Measurements from ENCODE around the gene ATG12.
"Not testable (repeated sequence)": the region's sequence is repeated elsewhere in the genome, so short reads cannot be mapped to it uniquely, and the experiment has no call there.

The ATG12 gene

DNA sequence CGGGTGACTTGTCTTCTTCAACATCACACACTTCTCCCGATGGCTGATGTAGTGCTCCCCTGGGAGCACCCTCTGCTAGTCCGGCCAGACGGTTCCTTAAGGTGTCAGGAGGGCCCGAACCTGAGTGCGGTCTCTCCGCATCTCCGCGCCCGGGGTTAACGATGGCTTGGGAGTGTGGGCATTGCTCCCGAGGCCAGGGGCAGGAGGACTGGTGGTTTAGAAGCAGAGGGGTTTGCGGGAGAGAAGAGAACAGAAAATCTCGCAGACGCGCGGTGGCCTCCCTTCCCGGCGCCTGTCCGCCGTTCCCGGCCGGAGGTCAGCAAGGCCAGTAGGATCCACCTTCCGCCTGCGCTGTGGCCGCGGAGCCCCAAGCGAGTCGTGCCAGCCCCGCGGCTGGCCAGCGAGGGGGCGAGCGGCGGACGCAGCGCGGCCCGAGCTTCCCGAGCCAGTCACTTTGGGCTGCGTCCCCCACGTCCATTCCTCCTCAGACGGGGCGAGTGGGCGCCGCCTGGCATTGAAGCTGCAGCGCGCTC lies 25.6 kb downstream of the ATG12 start:
- TF ChIP-seq, protein P1, sequence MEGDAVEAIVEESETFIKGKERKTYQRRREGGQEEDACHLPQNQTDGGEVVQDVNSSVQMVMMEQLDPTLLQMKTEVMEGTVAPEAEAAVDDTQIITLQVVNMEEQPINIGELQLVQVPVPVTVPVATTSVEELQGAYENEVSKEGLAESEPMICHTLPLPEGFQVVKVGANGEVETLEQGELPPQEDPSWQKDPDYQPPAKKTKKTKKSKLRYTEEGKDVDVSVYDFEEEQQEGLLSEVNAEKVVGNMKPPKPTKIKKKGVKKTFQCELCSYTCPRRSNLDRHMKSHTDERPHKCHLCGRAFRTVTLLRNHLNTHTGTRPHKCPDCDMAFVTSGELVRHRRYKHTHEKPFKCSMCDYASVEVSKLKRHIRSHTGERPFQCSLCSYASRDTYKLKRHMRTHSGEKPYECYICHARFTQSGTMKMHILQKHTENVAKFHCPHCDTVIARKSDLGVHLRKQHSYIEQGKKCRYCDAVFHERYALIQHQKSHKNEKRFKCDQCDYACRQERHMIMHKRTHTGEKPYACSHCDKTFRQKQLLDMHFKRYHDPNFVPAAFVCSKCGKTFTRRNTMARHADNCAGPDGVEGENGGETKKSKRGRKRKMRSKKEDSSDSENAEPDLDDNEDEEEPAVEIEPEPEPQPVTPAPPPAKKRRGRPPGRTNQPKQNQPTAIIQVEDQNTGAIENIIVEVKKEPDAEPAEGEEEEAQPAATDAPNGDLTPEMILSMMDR (IDR thresholded peaks at IDR 0.05; ENCODE audit: low read depth, low read length, missing control alignments), result no peak
- DNase-seq (ENCODE audit: low read depth), result no peak
- no peak overlapping the region for H3K4me3 ChIP-seq (ENCODE audit: low read depth, low read length)

DNA sequence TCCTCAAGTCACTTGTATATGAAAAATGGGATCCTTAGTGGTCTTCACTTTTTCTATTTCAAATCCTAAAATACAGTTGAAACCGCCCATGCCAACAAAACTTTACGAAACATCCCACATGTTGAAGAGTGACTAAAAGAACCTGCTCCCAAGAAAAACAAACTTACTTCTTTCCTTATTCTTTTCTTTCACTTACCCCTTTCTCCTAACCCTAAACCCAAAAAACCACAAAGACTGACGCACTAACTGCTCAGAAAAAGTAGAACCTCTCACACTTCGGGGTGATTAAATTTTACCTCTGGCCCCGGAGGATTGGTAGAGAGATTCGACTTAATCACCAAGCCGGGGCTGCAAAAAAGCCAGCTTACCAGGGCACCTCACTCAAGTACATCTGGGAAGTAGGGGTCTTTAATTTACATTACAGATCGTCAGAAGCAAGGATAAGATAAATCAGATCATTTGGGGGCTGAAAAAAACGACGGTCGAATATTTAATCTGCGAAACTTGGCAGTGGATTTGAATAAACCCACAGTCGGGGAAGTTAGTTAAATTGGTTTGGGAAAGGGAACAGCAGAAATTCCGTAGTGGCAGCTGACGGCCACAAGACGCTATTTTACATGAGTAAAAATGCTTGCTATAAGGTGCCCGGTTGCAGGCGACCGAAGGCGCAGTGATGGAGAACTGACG lies 26.2 kb downstream of the ATG12 start:
- H3K4me3 ChIP-seq (ENCODE audit: low read depth, low read length), result no peak overlapping the region
- TF ChIP-seq, protein P1 (IDR thresholded peaks at IDR 0.05; ENCODE audit: low read depth, low read length, missing control alignments), result no peak
- no peak for DNase-seq (ENCODE audit: low read depth)

DNA sequence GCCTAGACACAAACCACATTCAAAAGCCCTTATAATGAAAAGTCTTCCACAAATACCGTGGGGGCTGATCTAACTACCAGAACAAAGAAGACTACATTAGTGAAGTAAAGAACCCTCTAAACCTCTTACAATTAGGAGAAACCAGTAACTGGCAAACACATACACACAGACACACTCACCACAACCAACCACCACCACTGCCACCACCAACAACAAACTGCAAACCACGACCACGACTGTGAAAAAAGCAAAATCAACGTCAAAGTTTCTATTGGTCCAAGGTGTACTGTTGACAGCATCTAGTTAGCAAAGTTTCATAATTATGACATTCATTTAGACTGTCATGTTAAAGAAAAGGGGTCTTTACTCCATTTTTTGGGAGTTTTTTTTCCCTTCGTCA lies 27.6 kb downstream of the ATG12 start:
- TF ChIP-seq, protein P1 (IDR thresholded peaks at IDR 0.05; ENCODE audit: low read depth, low read length, missing control alignments), result no peak
- no peak for DNase-seq (ENCODE audit: low read depth)
- H3K4me3 ChIP-seq (ENCODE audit: low read depth, low read length), result no peak overlapping the region

DNA sequence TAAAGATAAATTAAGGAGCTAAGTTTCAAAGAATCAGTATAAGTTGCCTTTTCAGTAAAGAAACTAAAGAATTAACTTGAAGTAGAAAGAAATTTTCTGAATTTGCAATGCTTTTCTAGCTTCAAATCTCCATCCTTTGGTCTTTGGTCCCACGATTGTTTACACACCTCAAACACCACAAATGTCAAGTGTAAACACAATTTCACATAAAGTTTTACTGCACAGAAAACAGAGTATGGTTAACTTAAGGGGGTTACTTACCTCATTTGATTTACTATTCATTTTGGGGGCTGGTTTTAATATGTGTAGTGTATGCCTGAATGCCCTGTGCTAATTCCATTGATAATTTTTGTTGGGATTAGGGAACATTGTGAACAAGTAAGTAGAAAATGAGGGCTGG lies 29.0 kb downstream of the ATG12 start:
- DNase-seq (ENCODE audit: low read depth), result no peak
- TF ChIP-seq, protein P1 (IDR thresholded peaks at IDR 0.05; ENCODE audit: low read depth, low read length, missing control alignments), result no peak

DNA sequence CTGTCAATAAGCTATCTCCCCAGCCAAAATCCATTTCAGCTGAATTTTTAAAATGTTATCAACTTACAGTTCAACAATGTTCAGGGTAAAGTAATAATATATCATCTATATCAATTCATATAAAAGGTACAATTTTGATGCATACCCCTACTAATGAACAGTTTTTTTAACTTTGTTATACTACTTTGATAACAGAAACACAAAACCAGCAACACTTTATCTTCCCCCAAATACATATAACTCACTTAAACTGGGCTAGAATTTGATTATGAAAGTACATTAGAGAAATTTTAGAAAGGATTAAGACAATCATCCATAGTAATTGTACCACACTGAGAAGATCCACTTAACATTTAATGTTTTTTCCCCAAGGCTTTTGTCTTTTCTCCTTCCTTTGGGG lies 30.0 kb downstream of the ATG12 start:
- no peak overlapping the region for H3K4me3 ChIP-seq (ENCODE audit: low read depth, low read length)
- DNase-seq (ENCODE audit: low read depth), result no peak
- TF ChIP-seq, protein P1 (IDR thresholded peaks at IDR 0.05; ENCODE audit: low read depth, low read length, missing control alignments), result no peak

More for the DNA sequence above, 29.0 kb downstream of the ATG12 start:
- no peak overlapping the region for H3K4me3 ChIP-seq (ENCODE audit: low read depth, low read length)

DNA sequence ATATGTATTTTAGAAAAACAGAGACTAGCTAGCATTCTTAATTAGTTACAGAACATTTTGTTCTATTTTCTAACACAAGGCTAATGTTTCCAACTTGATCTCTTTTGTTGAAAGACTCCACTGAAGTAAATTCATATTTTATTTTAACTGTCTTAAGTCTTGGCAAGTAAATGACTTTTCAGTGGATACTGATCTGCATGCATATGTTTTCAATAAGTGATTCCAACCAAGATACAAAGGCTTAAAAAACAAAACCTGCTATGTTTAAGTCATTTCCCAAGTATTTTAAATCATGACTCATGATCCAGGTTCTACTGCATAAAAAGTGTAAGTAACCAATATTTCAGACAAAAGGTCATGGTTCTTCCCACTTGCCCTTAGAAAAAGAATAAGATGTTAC lies 30.6 kb downstream of the ATG12 start:
- TF ChIP-seq, protein P1 (IDR thresholded peaks at IDR 0.05; ENCODE audit: low read depth, low read length, missing control alignments), result no peak
- no peak overlapping the region for H3K4me3 ChIP-seq (ENCODE audit: low read depth, low read length)
- DNase-seq (ENCODE audit: low read depth), result no peak

DNA sequence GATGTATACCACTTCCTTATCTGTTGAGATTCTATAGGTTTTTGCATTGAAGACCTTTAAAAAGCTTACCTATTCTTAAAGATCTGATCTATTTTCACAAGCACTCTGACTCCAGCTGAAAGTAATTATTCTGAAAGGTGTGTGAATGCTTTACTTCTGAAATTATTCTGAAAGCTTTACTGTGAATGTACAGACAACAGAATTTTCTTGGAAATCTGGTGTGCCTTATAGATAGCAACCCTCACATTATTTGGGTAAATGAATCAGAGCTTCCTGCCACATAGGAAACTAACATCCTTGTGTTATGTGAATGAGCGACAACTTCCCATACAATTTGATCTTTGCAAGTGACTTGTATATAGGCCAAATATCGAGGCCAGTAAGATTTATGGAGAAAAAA lies 31.4 kb downstream of the ATG12 start:
- TF ChIP-seq, protein P1 (IDR thresholded peaks at IDR 0.05; ENCODE audit: low read depth, low read length, missing control alignments), result no peak
- DNase-seq (ENCODE audit: low read depth), result no peak
- no peak overlapping the region for H3K4me3 ChIP-seq (ENCODE audit: low read depth, low read length)

DNA sequence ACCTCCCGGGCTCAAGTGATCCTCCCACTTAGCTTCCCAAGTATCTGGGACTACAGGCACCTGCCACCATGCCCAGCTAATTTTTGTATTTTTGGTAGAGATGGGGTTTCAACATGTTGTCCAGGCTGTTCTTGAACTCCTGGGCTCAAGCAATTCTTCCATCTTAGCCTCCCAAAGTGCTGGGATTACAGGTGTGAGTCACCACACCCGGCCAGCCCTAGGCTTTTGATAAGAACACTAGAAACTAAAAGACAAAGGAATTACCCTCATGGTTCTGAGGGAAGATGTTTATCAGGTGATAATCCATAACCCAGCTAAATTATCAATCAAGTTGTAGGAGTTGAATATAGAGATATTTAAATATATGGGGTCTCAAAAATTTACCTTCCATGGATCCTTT lies 33.3 kb downstream of the ATG12 start:
- not testable (repeated sequence) for H3K4me3 ChIP-seq (ENCODE audit: low read depth, low read length); DNase-seq (ENCODE audit: low read depth)
